Muscle layer of duodenum (tissue), 2 donors: ENCODE measurements around the gene OCEL1.
"Not testable (repeated sequence)": the region's sequence is repeated elsewhere in the genome, so short reads cannot be mapped to it uniquely, and the experiment has no call there.

Experiments
- H3K27ac ChIP-seq: one replicate; pipeline ENCODE4 v1.7.0; 2013; ENCODE audit warnings: mild to moderate bottlenecking, low read length
- H3K27me3 ChIP-seq: one replicate; pipeline ENCODE4 v1.7.0; 2013; ENCODE audit warnings: low read depth, mild to moderate bottlenecking, control low read depth, low read length
- H3K36me3 ChIP-seq, 2 donors: one replicate each; pipeline ENCODE4 v1.7.0; 2013; ENCODE audit warnings: low read length in 2 of 2, control low read depth in 1 of 2, mild to moderate bottlenecking in 1 of 2; ENCODE audit not compliant: insufficient read depth in 2 of 2, control insufficient read depth in 1 of 2
- H3K4me1 ChIP-seq, 2 donors: one replicate each; pipeline ENCODE4 v1.7.0; 2013; ENCODE audit warnings: low read length in 2 of 2, mild to moderate bottlenecking in 2 of 2, control low read depth in 1 of 2, moderate library complexity in 1 of 2; ENCODE audit not compliant: insufficient read depth in 2 of 2, control insufficient read depth in 1 of 2
- H3K4me3 ChIP-seq, 2 donors: one replicate each; pipeline ENCODE4 v1.7.0; 2013; ENCODE audit warnings: low read length in 2 of 2, low read depth in 1 of 2, mild to moderate bottlenecking in 1 of 2
- H3K9me3 ChIP-seq, 2 donors: one replicate each; pipeline ENCODE4 v1.7.0; 2013; ENCODE audit warnings: low read length in 2 of 2, control low read depth in 1 of 2, mild to moderate bottlenecking in 1 of 2; ENCODE audit not compliant: control insufficient read depth in 1 of 2
- donor health status: healthy.

OCEL1 gene

GRCh38 chr19:17226002-17226933, at the start of gene OCEL1:
Gene OCEL1, plus strand, starts transcription at chr19:17226226. Its CDS starts 22 bp downstream, at chr19:17226248.
- Histone ChIP-seq H3K27me3 (no peaks in the 10 kb centered on the region), H3K36me3 (peaks cover 12 to 16% of the 10 kb centered on the region in 2 donors), H3K4me1 (peaks cover 0 to 11% of the 10 kb centered on the region in 2 donors), H3K27ac (peak within 1 kb of the TSS; percentile 31), H3K9me3 (no peaks in the 10 kb centered on the region), H3K4me3 (peak within 1 kb of the TSS; percentile 52 to 74)

GRCh38 chr19:17178291-17178690, 47.7 kb upstream of the OCEL1 start:
- no peaks in the 10 kb centered on the region for H3K9me3 ChIP-seq
- no peak overlapping the region for H3K27ac ChIP-seq
- no peaks in the 10 kb centered on the region for H3K27me3 ChIP-seq
- no peak overlapping the region for H3K4me3 ChIP-seq
- H3K36me3 ChIP-seq: peaks cover 14 to 52% of the 10 kb centered on the region in 2 donors
- H3K4me1 ChIP-seq: no peaks in the 10 kb centered on the region

- Histone ChIP-seq H3K4me1 (no peaks in the 10 kb centered on the region), H3K4me3 (no peak overlapping the region), H3K36me3 (peaks cover 14 to 63% of the 10 kb centered on the region in 2 donors), H3K9me3 (no peaks in the 10 kb centered on the region), H3K27me3 (no peaks in the 10 kb centered on the region), H3K27ac (no peak overlapping the region)
Observed at GRCh38 chr19:17180997-17181702, 44.9 kb upstream of the OCEL1 start.

GRCh38 chr19:17183271-17183761, 42.7 kb upstream of the OCEL1 start:
- Histone ChIP-seq H3K27ac (no peak overlapping the region), H3K9me3 (no peaks in the 10 kb centered on the region), H3K36me3 (peaks cover 4 to 64% of the 10 kb centered on the region in 2 donors), H3K4me3 (no peak overlapping the region), H3K27me3 (no peaks in the 10 kb centered on the region), H3K4me1 (no peaks in the 10 kb centered on the region)

- no peaks in the 10 kb centered on the region for H3K4me1 ChIP-seq
- peaks cover 4 to 68% of the 10 kb centered on the region in 2 donors for H3K36me3 ChIP-seq
- H3K27ac ChIP-seq: no peak overlapping the region
- no peaks in the 10 kb centered on the region for H3K27me3 ChIP-seq
- no peak overlapping the region for H3K4me3 ChIP-seq
- no peaks in the 10 kb centered on the region for H3K9me3 ChIP-seq
Observed at GRCh38 chr19:17183858-17184321, 42.1 kb upstream of the OCEL1 start.

GRCh38 chr19:17184371-17184841, 41.6 kb upstream of the OCEL1 start:
- Histone ChIP-seq H3K4me3 (no peak overlapping the region), H3K9me3 (no peaks in the 10 kb centered on the region), H3K27me3 (no peaks in the 10 kb centered on the region), H3K27ac (no peak overlapping the region), H3K36me3 (peaks cover 4 to 73% of the 10 kb centered on the region in 2 donors), H3K4me1 (no peaks in the 10 kb centered on the region)

GRCh38 chr19:17185590-17185989, 40.4 kb upstream of the OCEL1 start:
- H3K27ac ChIP-seq: no peak overlapping the region
- no peak overlapping the region for H3K4me3 ChIP-seq
- no peaks in the 10 kb centered on the region for H3K4me1 ChIP-seq
- H3K9me3 ChIP-seq: no peaks in the 10 kb centered on the region
- H3K27me3 ChIP-seq: no peaks in the 10 kb centered on the region
- peaks cover 4 to 80% of the 10 kb centered on the region in 2 donors for H3K36me3 ChIP-seq

- not testable (repeated sequence) for H3K9me3 ChIP-seq, H3K4me3 ChIP-seq, H3K4me1 ChIP-seq, H3K27me3 ChIP-seq, H3K27ac ChIP-seq
- H3K36me3 ChIP-seq: peaks cover 25 to 82% of the 10 kb centered on the region in 2 donors
Observed at GRCh38 chr19:17191736-17192135, 34.3 kb upstream of the OCEL1 start.

GRCh38 chr19:17192751-17193150, 33.3 kb upstream of the OCEL1 start:
- H3K36me3 ChIP-seq: peaks cover 28 to 80% of the 10 kb centered on the region in 2 donors

GRCh38 chr19:17194608-17195007, 31.4 kb upstream of the OCEL1 start:
- no peaks in the 10 kb centered on the region for H3K27me3 ChIP-seq
- H3K4me1 ChIP-seq: no peaks in the 10 kb centered on the region
- no peak overlapping the region for H3K27ac ChIP-seq
- H3K4me3 ChIP-seq: no peak overlapping the region
- H3K9me3 ChIP-seq: no peaks in the 10 kb centered on the region
- H3K36me3 ChIP-seq: peaks cover 32 to 75% of the 10 kb centered on the region in 2 donors

More at GRCh38 chr19:17192751-17193150, 33.3 kb upstream of the OCEL1 start:
- no peak overlapping the region for H3K27ac ChIP-seq
- no peaks in the 10 kb centered on the region for H3K4me1 ChIP-seq
- no peaks in the 10 kb centered on the region for H3K27me3 ChIP-seq
- no peak overlapping the region for H3K4me3 ChIP-seq
- no peaks in the 10 kb centered on the region for H3K9me3 ChIP-seq

- Histone ChIP-seq H3K4me3 (no peak overlapping the region), H3K27ac (no peak overlapping the region), H3K9me3 (no peaks in the 10 kb centered on the region), H3K27me3 (no peaks in the 10 kb centered on the region), H3K36me3 (peaks cover 33 to 72% of the 10 kb centered on the region in 2 donors), H3K4me1 (no peaks in the 10 kb centered on the region)
Observed at GRCh38 chr19:17195106-17195505, 30.9 kb upstream of the OCEL1 start.
